UCSD-AML1 (cell line): ENCODE results near the gene SLC15A5.

Experiments
- DNase-seq: peaks from one replicate; lab custom pipeline; 2025; ENCODE audit not compliant: unreplicated experiment; lab: John Stamatoyannopoulos, UW

SLC15A5 gene, protein sequence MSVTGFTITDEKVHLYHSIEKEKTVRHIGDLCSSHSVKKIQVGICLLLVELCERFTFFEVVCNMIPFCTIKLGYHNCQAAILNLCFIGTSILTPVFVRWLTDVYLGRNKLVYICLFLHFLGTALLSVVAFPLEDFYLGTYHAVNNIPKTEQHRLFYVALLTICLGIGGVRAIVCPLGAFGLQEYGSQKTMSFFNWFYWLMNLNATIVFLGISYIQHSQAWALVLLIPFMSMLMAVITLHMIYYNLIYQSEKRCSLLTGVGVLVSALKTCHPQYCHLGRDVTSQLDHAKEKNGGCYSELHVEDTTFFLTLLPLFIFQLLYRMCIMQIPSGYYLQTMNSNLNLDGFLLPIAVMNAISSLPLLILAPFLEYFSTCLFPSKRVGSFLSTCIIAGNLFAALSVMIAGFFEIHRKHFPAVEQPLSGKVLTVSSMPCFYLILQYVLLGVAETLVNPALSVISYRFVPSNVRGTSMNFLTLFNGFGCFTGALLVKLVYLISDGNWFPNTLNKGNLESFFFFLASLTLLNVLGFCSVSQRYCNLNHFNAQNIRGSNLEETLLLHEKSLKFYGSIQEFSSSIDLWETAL

DNA sequence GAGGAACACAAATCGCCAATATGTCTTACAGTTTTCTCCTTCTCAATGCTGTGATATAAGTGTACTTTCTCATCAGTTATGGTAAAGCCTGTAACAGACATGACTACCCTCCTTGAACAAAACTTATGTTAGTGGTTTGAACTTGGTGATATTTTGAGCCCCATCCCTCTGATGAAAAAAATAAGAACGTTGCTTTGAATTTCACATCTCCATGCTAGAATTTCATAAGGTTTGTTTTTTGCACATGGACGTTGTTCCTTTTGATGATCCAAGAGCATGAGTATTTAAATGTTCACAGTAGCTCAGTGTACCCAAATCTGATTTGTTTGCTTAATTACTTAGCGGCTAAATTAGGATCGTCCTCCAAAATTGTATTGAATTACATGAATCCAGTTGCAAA is at the start of gene SLC15A5:
Gene SLC15A5 (minus strand): TSS at position 101 of the 400 bp plus-strand sequence. CDS start 0 bp downstream, at position 101.
- no peak for DNase-seq

DNA sequence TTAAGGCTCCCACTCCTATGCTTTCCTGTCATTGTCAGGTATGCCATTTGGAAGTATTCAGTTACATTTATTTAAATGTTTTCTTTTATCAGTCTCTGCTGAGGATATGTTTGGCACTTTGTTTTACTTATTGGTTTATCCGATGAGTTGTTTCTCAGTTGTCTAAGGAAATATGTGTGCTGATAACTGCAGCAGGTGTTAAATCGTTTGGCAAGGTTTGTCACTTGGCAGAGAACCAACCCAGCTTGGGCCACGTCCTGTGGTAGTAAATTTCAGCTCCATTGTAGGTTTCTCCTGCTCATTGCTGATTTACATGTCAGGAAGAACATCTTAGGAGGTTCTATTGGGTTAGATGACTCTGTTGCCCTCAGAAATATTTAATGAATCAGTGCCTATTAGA is 47.9 kb upstream of the SLC15A5 start:
- no peak for DNase-seq

DNA sequence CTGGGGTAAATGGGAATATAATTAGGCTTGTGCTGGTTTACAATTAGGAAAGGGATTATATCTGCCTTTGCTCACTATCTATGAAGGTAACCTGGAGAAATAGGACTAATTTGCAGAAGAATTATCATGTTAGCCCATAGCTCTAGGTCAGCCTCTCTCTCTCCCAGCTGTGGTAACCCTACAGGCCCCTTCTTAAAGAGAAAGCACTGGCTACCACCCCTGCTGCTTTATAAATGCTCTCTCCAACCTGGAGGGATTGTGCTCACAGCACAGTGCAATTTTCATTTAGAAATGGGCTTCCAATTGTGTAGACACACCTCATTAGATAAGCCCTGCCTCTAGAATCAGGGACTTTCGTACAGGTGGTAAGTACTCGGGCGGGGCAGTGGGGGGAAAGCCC is 47.3 kb upstream of the SLC15A5 start:
- no peak for DNase-seq

DNA sequence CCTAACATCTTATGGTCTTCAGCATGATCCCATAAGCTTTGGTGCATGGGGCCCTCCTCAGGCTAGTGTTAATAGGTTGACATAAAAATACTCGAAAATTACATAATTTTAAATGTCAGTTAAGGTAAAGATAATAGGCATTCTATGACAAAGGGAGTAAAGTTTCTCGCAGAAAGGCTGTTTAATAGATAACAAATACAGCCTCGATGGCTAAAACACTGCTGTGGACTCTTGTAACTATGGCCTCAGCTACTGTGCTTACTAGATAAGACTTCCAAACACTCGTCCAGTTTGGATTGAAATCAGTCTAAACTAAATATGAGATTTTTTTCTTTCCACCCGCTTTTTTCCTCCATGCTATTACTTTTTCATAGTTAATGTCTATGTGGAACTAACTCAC is 46.8 kb upstream of the SLC15A5 start:
- DNase-seq, result no peak

DNA sequence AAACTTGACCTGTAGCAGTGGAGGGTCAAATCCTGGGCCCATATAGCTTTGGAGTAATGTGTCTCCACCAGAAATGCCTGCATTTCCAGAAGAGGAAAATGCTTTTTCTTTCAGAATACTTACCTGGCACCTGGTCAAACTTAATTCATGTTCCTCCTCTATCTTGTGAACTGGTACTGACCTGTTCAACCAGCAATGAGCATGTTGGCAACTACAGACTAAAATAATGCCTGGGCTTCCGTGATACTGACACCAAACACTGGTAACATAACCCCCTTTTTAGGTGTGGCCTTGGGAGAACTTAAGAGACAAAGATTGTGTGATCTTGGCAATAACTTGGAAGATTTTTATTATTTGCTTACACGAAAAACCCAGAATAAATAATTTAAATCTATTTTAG is 46.2 kb upstream of the SLC15A5 start:
- DNase-seq, result no peak

DNA sequence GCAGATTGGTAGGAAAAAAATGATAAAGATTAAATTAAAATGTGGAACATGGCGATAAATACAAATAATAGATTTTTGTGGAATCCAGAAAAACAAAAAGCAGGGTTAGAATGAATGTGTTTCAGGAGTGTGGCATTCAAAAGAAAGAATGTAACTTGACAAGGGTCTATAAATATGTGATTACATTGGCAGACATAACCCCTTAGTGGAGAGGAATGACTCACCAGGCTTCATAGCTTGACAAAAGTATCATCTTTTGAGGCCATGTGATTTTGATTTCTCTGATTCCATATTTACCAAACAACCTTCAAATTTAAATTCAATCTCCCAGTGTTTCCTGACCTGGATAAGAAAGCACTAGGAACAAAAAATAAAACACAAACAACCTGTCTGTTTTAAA is 45.5 kb upstream of the SLC15A5 start:
- DNase-seq, result no peak

DNA sequence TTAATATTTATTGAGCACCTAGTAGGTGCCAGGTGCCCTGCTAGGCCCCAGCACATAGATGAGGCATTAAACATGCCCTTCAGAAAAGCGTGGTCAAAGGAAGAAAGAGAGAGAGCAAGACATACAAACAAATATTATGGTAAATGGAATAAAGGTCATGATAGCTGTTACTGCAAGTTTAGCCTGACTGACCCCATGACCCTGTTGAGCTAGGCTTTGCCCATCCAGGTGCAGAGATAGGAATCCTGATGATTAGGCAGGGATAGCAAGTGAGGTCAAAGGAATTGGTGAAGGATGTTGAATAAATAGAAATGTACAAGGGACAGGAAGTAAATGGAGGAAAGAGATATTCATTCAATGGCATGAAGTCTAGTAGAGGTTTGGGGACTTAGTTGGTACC is 33.4 kb upstream of the SLC15A5 start:
- no peak for DNase-seq

DNA sequence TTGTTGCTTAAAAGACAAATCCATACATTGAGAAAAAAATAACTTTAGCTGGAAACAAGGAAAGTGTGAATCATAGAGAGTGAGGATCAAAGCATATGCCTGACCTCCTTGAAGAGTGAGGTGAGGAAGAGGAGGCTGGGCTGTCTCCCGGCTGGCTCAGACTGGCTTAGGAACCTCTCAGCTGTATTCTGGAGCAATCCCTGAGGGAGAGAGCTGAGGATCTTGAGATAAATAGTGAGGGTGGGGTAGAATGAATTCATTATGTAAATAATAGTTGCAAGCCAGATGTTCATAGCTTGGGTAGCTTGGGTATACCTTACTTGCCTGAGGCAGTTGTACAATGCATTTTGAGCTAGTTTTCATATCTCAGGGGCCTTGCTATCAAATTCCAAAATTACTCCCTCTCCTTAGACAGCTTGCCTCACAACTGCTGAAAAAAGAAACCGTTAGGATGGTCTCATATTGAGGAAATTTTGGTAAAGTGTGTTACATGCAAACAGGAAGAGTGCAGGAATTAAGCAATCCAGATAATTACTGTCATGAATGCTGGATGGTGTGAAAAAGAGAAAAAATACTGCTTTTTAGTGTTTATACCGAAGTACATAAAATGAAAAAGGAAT is 30.5 kb upstream of the SLC15A5 start:
- DNase-seq, result no peak

DNA sequence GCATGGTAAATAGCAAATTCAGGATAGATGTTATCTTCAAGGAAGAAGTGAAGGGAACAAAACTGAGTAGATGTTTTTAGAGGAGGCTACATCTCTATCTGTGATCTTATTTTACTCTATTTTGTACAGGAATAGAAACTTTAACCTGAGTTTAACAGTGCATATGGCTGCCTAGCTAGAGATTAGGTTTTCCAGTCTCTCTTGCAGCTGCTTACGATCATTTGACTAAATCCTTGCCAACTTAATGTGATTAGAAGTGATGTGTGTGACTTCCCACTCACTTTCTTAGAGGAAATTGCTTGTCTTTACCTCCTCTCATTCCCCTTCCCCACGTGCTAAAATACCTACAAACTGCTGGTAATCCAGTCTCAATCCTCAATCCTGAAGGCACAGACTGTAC is 26.5 kb upstream of the SLC15A5 start:
- no peak for DNase-seq

DNA sequence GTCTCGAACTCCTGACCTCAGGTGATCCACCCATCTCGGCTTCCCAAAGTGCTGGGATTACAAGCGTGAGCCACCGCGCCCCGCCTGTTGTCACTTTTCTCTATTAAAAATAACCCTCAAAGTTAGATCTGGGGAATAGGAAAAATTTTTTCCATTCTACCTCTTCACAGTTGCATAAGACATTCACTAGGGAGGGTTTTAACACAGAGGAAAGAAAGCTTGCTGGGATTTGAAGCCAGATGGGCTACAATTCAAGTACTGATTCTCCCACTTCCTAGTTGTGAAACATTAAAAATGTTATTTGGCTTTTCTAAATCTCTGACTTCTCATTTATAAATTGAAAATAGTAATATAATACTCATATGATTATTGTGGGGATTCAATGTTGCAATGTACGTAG is 23.3 kb upstream of the SLC15A5 start:
- DNase-seq, result no peak

DNA sequence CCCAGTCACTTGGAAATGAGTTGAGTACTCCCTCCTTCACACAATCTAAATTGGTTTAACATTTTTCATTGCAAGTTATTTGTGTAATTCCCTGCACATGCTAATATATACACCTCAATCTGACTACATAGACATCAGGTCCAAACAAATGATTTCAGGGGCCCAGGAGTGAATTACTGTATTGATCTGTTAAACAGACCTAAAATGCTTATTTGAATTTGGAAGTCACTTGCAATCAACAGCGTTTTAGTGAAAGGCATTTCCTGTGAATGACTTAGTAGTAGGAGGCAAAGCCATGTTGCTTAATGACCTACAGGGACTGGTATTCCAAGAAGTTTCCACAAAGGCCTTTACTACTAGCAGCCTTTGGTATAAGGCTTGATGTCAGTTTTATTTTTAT is 22.6 kb upstream of the SLC15A5 start:
- no peak for DNase-seq

DNA sequence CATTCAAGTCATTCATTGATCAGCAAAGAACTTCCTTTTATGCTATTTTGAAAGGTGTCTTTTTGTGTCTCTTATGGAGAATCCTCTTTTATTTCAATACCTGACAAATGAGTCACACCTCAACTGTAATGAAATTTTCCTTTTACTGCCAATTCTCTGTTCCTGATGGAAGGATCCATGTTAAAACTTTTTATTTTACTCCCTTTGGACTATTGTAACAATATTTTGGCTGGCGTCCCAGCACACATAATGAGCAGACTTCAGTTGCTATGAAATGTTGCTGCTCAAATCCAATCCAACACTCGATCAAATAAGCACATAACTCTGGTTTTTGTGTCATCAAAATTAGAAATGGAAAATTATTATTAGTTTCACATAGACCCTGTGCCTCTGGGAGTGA is 21.9 kb upstream of the SLC15A5 start:
- DNase-seq, result no peak

DNA sequence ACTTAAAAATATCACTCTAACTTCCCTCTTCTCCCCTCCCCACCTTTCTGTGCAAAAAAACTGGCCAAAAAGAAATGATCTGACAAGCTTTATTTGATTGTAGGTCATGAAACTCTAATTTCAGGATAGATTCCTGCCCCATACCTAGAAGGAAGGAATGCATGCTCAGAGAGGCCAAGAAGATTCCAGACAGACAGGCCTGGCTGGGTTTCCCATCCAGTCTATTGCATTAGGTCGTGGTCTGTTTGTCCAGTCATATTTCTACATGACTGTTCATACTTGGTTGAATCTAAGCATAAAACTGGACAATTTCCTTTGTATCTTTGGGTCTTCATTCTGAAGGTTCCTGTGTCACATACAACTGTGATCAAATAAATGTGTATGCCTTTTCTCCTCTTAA is 20.0 kb upstream of the SLC15A5 start:
- no peak for DNase-seq

DNA sequence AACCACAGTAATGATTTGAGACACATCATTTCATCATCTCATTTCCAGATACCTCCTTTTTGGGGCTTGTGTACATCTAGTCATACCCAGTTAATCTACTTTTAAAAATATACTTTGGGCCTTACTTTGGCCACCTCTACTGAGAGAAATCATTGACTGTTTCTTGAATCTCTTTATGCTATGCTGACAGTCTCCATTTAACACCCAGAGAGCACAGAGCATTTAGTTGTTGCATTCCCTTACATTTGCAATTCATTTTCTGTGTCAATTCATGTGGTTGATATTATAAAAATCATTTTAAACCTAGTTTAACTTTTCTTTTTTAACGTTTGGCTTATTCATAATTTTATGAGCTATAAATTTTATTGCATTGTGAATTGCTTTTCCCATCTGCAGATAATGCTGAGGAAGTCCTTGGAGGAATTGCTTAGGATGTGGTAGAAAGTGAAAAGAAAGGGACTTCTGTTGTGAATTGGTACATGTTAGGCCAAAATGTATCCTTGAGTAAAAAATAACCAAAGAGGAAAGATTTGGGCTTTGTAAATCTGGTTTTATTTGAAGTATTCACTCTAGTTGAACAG is 17.0 kb upstream of the SLC15A5 start:
- DNase-seq, result no peak

DNA sequence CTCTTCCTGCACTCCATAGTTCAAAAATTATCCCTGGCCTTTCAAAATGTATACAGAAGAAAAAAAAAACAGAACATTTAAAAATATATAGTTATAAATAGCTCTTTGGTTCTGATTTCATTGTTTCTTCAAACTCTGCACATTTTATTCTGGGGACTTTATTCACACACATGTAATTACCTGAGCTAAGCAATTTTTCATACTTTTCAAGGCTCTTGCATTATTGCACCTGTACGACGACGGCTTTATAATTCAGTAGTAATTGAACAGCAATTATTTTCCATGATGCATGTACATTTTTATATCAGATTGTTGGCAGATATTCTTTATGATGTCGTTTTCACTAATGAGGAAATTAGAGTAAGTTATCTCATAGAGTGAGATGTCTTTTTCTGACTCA is 13.5 kb upstream of the SLC15A5 start:
- DNase-seq, result no peak

DNA sequence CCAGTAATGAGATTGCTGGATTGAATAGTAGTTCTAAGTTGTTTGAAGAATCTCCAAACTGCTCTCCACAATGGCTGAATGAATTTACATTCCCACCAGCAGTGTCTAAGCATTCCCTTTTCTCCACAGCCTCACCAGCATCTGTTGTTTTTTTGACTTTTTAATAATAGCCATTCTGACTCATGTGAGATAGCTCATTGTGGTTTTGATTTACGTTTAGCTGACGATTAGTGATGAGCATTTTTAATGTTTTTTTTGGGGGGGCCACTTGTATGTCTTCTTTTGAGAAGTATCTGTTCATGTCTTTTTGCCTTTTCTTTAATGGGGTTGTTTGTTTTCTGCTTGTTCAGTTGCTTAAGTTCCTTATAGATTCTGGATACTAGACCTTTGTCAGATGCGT is 8.1 kb upstream of the SLC15A5 start:
- no peak for DNase-seq

DNA sequence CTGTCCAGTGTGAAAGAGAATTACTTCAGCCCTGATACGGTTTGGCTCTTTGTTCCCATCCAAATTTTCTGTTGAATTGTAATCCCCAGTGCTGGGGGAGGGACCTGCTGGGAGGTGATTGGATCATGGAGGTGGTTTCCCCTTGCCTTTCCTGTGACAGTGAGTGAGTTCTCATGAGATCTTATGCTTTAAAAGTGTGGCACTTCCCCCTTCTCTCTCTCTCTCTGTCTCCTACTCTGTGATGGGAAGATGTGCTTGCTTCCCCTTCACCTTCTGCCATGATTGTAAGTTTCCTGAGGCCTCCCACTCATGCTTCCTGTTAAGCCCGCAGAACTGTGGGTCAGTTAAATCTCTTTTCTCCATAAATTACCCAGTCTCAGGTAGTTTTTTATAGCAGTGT is 5.5 kb upstream of the SLC15A5 start:
- DNase-seq, result no peak

DNA sequence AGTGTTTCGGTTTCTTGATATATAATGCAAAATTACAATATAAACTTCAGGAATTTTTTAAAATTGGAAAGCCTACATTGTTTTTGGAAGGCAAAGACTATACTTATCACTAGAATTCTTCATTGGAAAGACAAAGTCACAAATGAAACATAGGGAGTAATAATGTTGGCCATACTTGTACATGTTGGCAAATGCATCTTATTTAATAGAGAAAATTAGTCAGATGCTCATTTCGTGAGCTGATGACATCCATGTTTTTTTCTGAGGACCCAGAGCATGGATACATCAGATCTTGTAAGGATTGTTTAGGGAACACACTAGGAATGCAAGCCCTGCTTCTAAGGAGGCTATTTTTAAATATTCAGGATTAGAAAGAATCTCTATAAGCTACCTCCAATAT is 4.6 kb upstream of the SLC15A5 start:
- no peak for DNase-seq

DNA sequence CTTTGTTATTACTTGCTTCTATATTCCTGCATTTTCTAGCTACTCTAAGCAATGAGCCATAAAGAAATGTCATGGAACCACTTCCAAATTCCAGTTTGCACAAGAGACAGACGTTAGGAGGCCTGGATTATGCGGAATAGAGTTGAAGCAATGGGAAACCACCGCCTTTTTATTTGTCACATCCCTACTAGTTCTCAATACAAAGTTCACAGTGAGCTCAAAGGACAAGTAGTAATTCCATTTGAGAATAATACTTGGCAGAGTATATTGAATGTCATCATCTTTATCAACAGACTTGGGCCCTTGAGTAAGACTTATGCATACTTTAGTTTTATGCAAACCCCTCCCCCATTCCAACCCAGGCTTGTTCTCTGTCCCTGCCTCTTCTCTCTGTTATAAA is 3.7 kb upstream of the SLC15A5 start:
- no peak for DNase-seq

DNA sequence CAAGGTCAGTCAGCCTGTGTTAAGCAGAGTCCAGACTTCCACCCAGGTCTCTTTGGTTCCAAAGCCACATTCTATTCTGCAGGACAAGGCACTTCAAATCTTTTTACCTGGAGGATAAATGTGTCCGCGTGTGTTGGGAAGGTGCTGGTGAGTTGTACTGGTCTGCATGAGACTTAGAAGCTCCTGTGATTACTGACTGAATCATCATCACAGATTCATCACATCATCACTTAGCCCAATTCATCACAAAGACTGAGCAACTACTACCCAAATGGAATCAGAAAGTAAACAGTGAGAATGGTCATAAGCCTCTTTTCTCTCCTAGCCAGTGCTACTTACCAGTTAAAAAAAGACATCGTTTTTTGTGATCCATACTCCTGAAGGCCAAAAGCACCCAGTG is 5.3 kb downstream of the SLC15A5 start:
- DNase-seq, result no peak

DNA sequence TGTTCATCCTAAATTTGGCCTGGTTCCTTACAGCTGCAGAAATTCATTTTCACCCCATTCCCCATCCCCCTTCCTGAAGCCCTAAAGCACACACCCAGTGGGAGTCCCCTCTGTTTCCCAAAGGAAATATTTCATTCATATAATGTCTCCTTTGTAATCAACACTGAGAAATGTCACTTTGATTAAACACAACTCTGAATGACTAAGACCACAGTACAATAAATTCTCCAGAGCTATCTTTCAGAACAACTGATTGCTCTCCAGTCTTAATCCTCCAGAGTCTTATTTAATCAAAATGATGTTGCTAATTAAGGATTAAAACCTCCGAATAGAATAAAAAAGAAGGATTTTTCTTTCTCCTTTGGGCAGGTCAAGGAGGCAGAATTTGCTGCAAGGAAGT is 6.4 kb downstream of the SLC15A5 start:
- DNase-seq, result no peak

DNA sequence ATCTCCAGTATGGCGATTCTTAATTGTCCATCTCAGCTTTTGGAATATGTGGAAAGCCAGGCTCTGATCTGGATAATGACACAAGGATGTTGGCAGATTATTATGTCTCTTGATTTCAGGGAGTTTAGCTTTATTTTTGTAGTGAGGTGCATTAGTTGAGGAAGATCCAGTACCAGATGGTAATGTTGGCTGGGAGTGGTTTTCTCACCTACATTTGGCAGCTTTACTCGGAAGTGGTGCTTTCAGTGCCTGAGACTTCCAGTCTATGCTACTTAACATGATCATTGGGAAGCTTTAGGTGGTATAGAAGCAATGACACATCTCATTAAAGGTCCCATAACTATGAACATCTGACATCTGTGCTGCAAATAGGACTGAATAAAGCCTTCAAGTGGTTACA is 7.5 kb downstream of the SLC15A5 start:
- DNase-seq, result no peak
